ENCODE data around the gene PCBP3. TPM values are rescaled to one million over a fixed set of nuclear protein-coding genes. Genes with fewer than 3 reads are reported as not detected.
A peak's percentile ranks its signal among the peaks of the same experiment; 100 is the strongest.

The PCBP3 gene
- total RNA-seq (2016; rRNA removed; fragmentation: Illumina TruSeq; extraction: Trizol) (not detected in 2 replicates), polyA plus RNA-seq (2011; rRNA removed) (not detected in 2 replicates), polyA minus RNA-seq (2011; rRNA and poly(A)+ RNA removed; ENCODE audit: low replicate concordance) (not detected in 2 replicates), Bru-seq, nascent RNA (percentile 3 among the genes with signal in this experiment), BruChase-seq, experiment 1, labeled RNA remaining after a 6-hour chase (percentile 1 among the genes with signal in this experiment), BruChase-seq, experiment 2, labeled RNA remaining after a 2-hour chase (percentile 4 among the genes with signal in this experiment)
- not detected in 2 replicates for total RNA-seq (2016; cell fraction: cytosol; rRNA removed; fragmentation: Illumina TruSeq; extraction: Trizol; ENCODE audit: low read depth)
- not detected in 2 replicates for total RNA-seq (2016; cell fraction: insoluble cytoplasmic fraction; rRNA removed; fragmentation: Illumina TruSeq; extraction: Trizol)
- not detected in 2 replicates for total RNA-seq (2016; cell fraction: membrane; rRNA removed; fragmentation: Illumina TruSeq; extraction: Trizol)
- total RNA-seq (2016; cell fraction: nucleus; rRNA removed; fragmentation: Illumina TruSeq; extraction: Trizol): not detected in 2 replicates
- polyA plus RNA-seq (2011; cell fraction: cytosol; rRNA removed): not detected in 2 replicates
- polyA plus RNA-seq (2011; cell fraction: nucleus; rRNA removed): not detected in 2 replicates
- not detected in 2 replicates for polyA plus RNA-seq (2012)
- not detected in 2 replicates for polyA plus RNA-seq (2016; cell fraction: cytosol; fragmentation: Illumina TruSeq; extraction: Trizol; ENCODE audit: low read depth)
- not detected in 2 replicates for polyA plus RNA-seq (2016; cell fraction: insoluble cytoplasmic fraction; fragmentation: Illumina TruSeq; extraction: Trizol; ENCODE audit: low read depth)
- polyA plus RNA-seq (2016; cell fraction: membrane; fragmentation: Illumina TruSeq; extraction: Trizol; ENCODE audit: low read depth): not detected in 2 replicates
- polyA plus RNA-seq (2016; cell fraction: nucleus; fragmentation: Illumina TruSeq; extraction: Trizol; ENCODE audit: insufficient read depth, low read depth): not detected in 2 replicates
- polyA minus RNA-seq (2011; cell fraction: cytosol; rRNA and poly(A)+ RNA removed): not detected in 2 replicates
- not detected in 2 replicates for polyA minus RNA-seq (2011; cell fraction: nucleus; rRNA and poly(A)+ RNA removed)
- long read RNA-seq, experiment 1: 0 reads
- long read RNA-seq, experiment 2: 0 reads

DNA sequence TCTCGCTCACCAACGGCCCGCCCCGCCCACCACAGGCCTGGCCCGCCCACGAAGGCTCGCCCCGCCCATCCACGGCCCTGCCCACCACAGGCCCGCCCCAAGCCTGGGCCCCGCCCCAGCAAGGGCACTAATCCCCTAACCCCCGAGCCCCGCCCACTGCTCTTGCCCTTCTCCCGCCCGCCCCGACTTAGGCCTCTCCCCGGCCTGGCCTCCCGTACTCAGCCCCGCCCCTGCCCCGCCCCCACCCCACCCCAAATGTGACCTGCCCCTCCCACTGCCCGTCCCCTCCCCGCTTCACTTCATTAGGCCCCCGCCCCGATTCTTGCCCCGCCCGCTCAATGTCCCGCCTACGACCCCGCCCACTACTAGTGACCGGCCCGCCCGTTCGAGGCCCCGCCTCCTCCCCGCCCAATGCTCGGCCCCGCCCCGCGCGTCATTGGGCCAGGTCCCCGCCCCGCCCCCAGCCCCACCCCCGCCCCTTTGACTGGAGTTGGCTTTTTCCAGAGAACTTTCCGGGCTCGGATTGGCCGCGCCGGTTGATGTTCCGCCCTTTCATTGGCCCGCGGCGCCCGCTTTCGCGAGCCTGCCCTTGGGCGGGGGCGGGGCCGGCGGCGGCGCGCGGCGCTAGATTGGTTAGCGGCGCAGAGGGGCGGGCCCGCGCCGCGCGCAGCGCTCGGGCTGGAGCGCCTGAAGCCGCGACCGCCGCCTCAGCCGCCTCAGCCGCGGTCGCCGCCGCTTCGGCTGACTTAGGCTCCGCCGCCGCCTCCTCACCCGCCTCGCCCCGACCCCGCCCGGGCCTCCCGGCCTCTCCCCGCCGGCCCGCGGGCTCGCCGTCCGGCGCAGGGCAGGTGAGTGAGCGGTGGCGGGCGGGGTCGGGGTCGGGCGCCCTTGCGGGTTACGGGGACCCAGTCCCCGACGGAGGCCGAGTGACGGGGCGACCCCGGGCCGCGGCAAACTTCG, at the start of gene PCBP3:
Gene PCBP3 (plus strand): TSS at position 705 of the 960 bp plus-strand sequence. CDS start 206,361 bp downstream, outside the sequence.
- Histone ChIP-seq H3K9ac (ENCODE audit: insufficient read depth, low read depth, low read length) (no peak within 1 kb of the TSS), H3K4me3 (replicated peaks in 1 of 3; ENCODE audit: insufficient read depth in 1 of 3, low read depth in 2 of 3, low read length in 3 of 3) (no peak within 1 kb of the TSS), H3K4me2 (ENCODE audit: low read depth, low read length) (no peak within 1 kb of the TSS), H3K79me2 (ENCODE audit: insufficient read depth, low read length) (no peaks in the 10 kb centered on the region), H3K27ac (ENCODE audit: extremely low read length, insufficient read depth, low read length) (no peak within 1 kb of the TSS), H3K36me3 (replicated peaks in 1 of 2; ENCODE audit: control insufficient read depth in 1 of 2, insufficient read depth in 2 of 2, low read length in 2 of 2) (no peaks in the 10 kb centered on the region), H3K9me3 (ENCODE audit: low read length) (no peaks in the 10 kb centered on the region), H3K27me3 (ENCODE audit: control insufficient read depth in 1 of 2, insufficient read depth in 2 of 2, low read length in 2 of 2) (peaks cover 0 to 5% of the 10 kb centered on the region in 2 experiments; a peak in 3 of 5 replicates), H3K4me1 (ENCODE audit: insufficient read depth, low read length) (no peaks in the 10 kb centered on the region), H4K20me1 (ENCODE audit: insufficient read depth, low read length) (no peaks in the 10 kb centered on the region), H2AFZ (ENCODE audit: low read length) (no peak within 1 kb of the TSS)
- ChIA-PET CTCF (ENCODE audit: low intra/inter-chr PET ratio, low total read pairs) (no interaction called here), POLR2A (no interaction called here)
- in situ Hi-C loops (cut with HindIII; ENCODE audit: extremely low pct_ligation_motif_present, low pct_unique_long_range_greater_than_20kb): no loop called here
- intact Hi-C loops (cut with micrococcal nuclease; ENCODE audit: unreplicated experiment): no loop called here
- DNase-seq (ENCODE audit: low spot score) (no peak), ATAC-seq (no peak), FAIRE-seq (no peak)
- BruUV-seq (replicated peaks): no TSS peak
- WGBS (ENCODE audit: low lambda C conversion rate): 82% methylated on average over 93 of the region's 120 CpGs
- TF ChIP-seq PAF1 (CRISPR knock-in tag; IDR thresholded peaks at IDR 0.05) (no peak), TGIF2 (CRISPR knock-in tag; IDR thresholded peaks at IDR 0.05) (no peak), NONO (IDR thresholded peaks at IDR 0.05) (no peak), NONO (CRISPR knock-in tag; conservative IDR thresholded peaks at IDR 0.05) (no peak), SETDB1 (CRISPR knock-in tag; IDR thresholded peaks at IDR 0.05; ENCODE audit: borderline replicate concordance) (no peak), JUN (CRISPR knock-in tag; IDR thresholded peaks at IDR 0.05) (no peak), CCDC6 (CRISPR knock-in tag; IDR thresholded peaks at IDR 0.05) (no peak), ZSCAN12 (CRISPR knock-in tag; IDR thresholded peaks at IDR 0.05) (no peak), ZNF552 (CRISPR knock-in tag; IDR thresholded peaks at IDR 0.05; ENCODE audit: borderline replicate concordance) (no peak), HMGA1 (CRISPR knock-in tag; conservative IDR thresholded peaks at IDR 0.05) (no peak), NCOR1 (IDR thresholded peaks at IDR 0.05; ENCODE audit: borderline replicate concordance, low read length) (no peak), PHF20 (CRISPR knock-in tag; IDR thresholded peaks at IDR 0.05) (no peak), ZNF644 (CRISPR knock-in tag; IDR thresholded peaks at IDR 0.05; ENCODE audit: low read depth) (no peak), HOXA3 (CRISPR knock-in tag; IDR thresholded peaks at IDR 0.05) (no peak)
- TF ChIP-seq, protein P1, sequence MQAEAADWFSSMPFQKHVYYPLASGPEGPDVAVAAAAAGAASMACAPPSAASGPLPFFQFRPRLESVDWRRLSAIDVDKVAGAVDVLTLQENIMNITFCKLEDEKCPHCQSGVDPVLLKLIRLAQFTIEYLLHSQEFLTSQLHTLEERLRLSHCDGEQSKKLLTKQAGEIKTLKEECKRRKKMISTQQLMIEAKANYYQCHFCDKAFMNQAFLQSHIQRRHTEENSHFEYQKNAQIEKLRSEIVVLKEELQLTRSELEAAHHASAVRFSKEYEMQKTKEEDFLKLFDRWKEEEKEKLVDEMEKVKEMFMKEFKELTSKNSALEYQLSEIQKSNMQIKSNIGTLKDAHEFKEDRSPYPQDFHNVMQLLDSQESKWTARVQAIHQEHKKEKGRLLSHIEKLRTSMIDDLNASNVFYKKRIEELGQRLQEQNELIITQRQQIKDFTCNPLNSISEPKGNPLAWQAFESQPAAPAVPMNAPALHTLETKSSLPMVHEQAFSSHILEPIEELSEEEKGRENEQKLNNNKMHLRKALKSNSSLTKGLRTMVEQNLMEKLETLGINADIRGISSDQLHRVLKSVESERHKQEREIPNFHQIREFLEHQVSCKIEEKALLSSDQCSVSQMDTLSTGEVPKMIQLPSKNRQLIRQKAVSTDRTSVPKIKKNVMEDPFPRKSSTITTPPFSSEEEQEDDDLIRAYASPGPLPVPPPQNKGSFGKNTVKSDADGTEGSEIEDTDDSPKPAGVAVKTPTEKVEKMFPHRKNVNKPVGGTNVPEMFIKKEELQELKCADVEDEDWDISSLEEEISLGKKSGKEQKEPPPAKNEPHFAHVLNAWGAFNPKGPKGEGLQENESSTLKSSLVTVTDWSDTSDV (CRISPR knock-in tag; IDR thresholded peaks at IDR 0.05): no peak
- TF ChIP-seq, protein P2, sequence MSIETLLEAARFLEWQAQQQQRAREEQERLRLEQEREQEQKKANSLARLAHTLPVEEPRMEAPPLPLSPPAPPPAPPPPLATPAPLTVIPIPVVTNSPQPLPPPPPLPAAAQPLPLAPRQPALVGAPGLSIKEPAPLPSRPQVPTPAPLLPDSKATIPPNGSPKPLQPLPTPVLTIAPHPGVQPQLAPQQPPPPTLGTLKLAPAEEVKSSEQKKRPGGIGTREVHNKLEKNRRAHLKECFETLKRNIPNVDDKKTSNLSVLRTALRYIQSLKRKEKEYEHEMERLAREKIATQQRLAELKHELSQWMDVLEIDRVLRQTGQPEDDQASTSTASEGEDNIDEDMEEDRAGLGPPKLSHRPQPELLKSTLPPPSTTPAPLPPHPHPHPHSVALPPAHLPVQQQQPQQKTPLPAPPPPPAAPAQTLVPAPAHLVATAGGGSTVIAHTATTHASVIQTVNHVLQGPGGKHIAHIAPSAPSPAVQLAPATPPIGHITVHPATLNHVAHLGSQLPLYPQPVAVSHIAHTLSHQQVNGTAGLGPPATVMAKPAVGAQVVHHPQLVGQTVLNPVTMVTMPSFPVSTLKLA (IDR thresholded peaks at IDR 0.05): no peak

Measured in HepG2 (cell line).